ENCODE data around the gene TMEM150A. TPM values are rescaled to one million over a fixed set of nuclear protein-coding genes. Genes with fewer than 3 reads are reported as not detected.
A peak's percentile ranks its signal among the peaks of the same experiment; 100 is the strongest.
"Not testable (repeated sequence)": the region's sequence is repeated elsewhere in the genome, so short reads cannot be mapped to it uniquely, and the experiment has no call there.

Gene TMEM150A, protein sequence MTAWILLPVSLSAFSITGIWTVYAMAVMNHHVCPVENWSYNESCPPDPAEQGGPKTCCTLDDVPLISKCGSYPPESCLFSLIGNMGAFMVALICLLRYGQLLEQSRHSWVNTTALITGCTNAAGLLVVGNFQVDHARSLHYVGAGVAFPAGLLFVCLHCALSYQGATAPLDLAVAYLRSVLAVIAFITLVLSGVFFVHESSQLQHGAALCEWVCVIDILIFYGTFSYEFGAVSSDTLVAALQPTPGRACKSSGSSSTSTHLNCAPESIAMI
- 25.2 and 36.3 TPM in 2 replicates for total RNA-seq

DNA sequence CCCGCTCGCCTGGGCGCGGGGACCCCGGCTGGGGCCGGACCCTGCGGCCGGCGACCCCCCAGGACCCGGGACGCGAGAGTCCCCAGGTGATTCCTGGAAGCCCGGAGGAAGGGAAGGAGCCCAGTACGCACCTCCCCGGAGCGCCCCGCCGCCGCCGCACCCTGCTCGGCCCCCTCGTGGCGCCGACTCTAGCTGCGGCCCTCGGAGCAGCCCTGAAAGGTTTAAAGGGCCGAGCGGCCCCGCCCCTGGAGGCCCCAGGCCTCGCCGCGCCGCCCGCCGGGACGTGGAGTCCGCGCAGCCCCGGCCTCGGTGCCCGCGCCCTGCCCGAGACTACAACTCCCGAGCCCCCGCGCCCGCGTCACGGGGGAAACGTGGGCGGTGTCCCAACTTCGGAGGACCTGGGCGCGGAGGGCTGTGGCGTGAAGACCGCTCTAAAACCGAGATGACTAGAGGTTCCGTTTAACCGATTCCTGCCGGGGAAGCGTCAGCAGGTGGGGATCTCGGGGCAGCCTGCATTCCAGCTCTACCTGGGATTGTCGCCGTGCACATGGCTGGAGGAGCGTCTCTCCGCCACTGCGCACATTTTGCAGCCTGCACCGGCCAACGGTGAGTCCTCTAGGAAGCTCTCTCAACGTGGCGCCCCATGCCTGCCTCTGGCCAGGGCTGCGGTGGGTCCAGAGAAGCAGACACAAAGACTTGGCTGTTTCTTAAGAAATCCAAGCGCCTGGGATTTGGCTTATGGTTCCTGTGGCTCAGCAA is at the start of gene TMEM150A:
TSS of gene TMEM150A (minus strand) at position 223 of the 759 bp plus-strand sequence. CDS start 750 bp downstream, outside the sequence.
- no peak for DNase-seq (ENCODE audit: extremely low read depth, low read depth, low spot score)

GRCh38 chr2:85652056-85652455 is 49.6 kb upstream of the TMEM150A start:
- no peak for DNase-seq (ENCODE audit: extremely low read depth, low read depth, low spot score)

GRCh38 chr2:85651097-85651496 is 48.6 kb upstream of the TMEM150A start:
- DNase-seq (ENCODE audit: extremely low read depth, low read depth, low spot score) = no peak

GRCh38 chr2:85650456-85650855 is 48.0 kb upstream of the TMEM150A start:
- no peak for DNase-seq (ENCODE audit: extremely low read depth, low read depth, low spot score)

DNA sequence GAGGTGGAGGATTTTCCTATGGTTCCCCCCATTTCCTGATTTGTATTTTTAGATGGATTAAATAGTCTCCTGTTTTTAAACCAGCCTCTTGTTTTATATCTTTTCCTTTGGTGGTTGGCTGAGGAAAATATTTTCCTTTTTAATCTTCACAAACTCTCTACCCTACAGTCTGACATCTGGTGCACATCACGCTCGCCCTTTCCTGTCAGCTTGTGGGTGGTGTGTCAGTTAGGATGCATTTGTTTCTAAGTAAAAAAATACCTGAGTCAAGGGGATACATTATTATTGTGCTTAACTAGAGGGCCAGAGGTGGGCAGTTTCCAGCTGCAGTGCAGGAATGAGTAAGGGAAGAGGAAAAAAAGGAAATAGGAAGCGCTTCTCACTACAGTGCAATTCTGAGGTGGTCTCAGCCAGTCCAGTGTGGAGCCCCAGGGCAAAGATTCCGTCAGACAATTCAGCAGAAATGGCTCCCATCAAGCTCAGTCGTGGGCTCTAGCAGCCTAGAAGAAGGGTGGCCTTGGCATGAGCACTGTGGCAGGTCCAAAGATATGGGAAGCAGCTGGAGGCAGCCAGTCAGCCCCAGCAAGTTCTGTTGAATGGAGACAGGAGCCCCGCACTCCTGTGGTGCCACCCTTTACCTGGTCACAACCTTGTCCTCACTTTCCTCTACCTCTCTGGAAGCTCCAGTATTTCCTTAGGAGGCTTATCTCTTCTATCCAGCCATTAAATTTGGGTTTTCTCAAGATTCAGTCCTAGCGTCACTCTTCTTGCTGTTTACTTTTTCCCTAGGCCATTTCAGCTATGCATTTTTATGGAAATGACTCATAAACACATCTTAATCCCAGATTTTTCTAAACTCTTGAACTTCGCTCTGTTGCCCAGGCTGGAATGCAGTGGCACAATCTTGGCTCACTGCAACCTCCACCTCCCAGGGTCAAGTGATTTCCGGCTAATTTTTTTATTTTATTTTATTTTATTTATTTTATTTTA is 47.0 kb upstream of the TMEM150A start:
- DNase-seq (ENCODE audit: extremely low read depth, low read depth, low spot score) = no peak

DNA sequence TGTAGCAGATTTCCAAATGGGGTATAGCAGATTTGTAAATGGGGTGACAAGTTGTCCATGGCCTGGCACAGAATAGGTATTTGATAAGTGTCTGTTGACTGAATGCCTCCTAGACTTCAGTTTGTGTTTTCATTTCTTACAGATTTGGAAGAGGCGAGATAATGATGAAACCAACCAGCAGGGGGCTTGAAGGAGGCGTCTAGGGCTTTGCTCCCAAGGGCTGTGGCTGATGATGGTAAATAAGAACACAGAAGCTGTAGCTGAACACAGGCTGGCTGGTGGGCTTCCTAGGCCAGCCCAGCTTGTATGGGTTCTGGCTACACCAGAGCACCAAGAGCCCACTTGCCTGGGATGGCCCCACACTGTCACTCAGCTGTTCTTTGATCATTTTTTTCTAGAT is 46.1 kb upstream of the TMEM150A start:
- peak; percentile 20 for DNase-seq (ENCODE audit: extremely low read depth, low read depth, low spot score)

- no peak for DNase-seq (ENCODE audit: extremely low read depth, low read depth, low spot score)
Measured at GRCh38 chr2:85647823-85648526, 45.5 kb upstream of the TMEM150A start.

GRCh38 chr2:85646166-85646565 is 43.7 kb upstream of the TMEM150A start:
- no peak for DNase-seq (ENCODE audit: extremely low read depth, low read depth, low spot score)

DNA sequence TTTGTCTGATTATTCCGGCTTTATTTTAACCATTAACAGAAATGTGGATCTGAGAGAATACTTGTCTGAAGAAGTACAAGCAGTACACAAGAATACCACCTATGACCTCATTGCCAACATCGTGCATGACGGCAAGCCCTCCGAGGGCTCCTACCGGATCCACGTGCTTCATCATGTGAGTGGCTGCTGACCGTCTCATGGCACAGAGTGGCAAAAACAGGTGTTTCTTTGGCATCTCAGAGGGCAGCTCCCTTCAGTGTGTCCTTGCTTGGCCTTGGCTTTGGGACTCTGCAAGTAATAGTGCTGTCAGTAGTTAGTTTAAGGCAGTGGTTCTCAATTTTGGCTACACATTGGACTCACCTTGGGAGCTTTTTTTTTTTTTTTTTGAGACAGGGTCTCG is 42.4 kb upstream of the TMEM150A start:
- DNase-seq (ENCODE audit: extremely low read depth, low read depth, low spot score) = no peak

DNA sequence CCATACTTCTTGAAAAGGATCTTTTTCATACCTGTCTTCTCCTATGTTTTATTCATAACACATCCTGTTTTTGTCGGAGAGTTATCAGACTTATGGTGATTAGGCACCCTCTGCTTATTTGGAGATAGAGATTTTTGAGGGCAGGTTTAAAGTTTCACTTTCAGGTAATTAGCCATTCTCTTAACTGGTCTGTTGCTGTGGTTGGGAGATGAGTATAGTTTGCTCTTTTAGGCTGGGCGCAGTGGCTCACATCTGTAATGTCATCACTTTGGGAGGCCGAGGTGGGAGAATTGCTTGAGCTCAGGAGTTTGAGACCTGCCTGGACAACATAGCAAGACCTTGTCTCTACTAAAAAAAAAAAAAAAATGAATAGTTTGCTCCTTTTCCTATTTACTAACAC is 40.2 kb upstream of the TMEM150A start:
- no peak for DNase-seq (ENCODE audit: extremely low read depth, low read depth, low spot score)

DNA sequence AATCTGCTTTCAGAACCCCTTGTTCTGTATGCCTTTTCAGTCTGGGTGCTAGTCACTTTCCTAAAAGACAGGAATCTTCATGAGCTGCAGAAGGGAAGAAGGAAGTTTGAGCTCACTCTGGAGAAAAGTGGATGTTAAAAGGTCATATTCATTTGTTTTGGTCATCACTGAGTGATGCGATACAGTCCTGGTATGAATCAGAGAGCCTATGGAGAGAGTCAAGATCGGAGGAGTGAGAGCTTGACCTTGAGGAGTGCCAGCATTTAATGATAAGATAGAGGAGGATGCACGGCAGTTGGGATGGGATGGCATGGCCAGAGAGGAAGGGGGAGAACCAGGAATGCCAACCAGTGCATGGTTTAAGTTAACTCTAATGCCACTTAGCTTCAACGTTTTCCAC is 33.1 kb upstream of the TMEM150A start:
- no peak for DNase-seq (ENCODE audit: extremely low read depth, low read depth, low spot score)

- DNase-seq (ENCODE audit: extremely low read depth, low read depth, low spot score) = no peak
Measured at GRCh38 chr2:85635011-85635410, 32.5 kb upstream of the TMEM150A start.

DNA sequence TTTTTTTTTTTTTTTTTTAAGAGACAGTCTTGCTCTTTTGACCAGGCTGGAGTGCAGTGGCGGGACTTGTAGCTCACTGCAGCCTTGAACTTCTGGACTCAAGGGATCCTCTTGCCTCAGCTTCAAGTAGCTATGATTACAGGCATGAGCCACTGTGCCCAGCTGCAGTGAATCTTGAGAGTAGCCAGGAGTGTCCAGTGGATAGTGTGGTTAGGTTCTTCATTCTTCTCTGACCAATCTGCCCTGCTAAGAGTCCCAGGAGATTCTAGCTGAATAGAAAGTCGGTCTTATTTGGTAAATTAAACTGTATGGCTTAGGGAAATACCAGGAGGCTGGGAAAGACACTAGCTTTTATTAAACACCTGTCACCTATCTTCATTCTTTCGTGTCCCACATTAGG is 28.8 kb upstream of the TMEM150A start:
- no peak for DNase-seq (ENCODE audit: extremely low read depth, low read depth, low spot score)

DNA sequence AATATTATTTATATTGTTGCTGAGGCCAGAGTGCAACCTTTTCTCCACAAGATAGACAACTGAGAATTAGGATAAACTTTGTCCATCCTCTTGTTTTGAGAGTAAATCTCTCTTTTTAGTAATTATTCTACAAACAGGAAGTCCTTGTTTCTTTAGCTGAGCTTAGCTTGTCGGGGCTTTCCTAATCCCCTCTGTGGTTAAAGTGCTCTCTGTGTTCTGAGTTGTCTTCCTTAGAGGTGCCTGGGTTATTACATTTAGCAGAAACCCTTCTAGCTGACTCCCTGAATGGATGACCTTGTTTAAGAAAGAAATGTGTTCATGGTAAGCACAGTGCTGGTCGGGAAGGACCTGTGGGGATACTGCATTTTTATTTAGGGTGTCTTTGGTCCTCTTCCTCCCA is 26.2 kb upstream of the TMEM150A start:
- no peak for DNase-seq (ENCODE audit: extremely low read depth, low read depth, low spot score)

DNA sequence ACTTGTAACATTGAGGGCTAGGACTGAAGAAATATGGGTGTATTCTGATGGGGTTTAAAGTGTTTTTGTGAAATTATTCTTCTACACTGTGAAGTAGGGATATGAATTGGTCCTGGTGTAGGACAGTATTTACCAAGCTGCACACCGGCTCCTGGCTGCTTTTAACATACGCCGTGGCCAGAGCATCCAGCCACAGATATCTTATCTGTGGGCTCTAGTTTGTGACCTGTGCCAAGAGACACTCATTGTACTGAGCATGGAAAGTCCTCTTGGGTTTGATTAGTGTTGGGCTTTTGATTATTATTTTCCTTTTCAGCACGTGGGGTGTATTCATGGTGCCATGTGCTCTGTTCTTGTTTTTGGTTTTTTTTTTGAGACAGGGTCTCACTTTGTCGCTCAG is 21.5 kb upstream of the TMEM150A start:
- DNase-seq (ENCODE audit: extremely low read depth, low read depth, low spot score) = no peak

- no peak for DNase-seq (ENCODE audit: extremely low read depth, low read depth, low spot score)
Measured at GRCh38 chr2:85621338-85621737, 18.8 kb upstream of the TMEM150A start.

- no peak for DNase-seq (ENCODE audit: extremely low read depth, low read depth, low spot score)
Measured at GRCh38 chr2:85619617-85620016, 17.1 kb upstream of the TMEM150A start.

GRCh38 chr2:85617723-85618122 is 15.2 kb upstream of the TMEM150A start:
- DNase-seq (ENCODE audit: extremely low read depth, low read depth, low spot score) = not testable (repeated sequence)

DNA sequence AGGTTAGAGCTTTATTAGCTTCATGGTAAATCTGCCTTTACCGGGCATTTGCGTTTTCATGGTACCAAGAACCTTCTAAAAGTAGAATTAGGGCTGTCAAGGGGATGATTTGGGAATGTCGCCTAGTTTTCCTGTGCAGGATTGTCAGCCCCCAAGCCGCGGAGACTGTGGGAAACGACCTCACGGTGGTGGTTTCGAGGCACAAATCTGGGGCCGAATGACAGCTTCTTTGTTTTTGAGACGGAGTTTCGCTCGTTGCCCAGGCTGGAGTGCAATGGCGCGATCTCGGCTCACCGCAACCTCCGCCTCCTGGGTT is 12.9 kb upstream of the TMEM150A start:
- DNase-seq (ENCODE audit: extremely low read depth, low read depth, low spot score) = no peak

GRCh38 chr2:85614757-85615156 is 12.3 kb upstream of the TMEM150A start:
- not testable (repeated sequence) for DNase-seq (ENCODE audit: extremely low read depth, low read depth, low spot score)
